Measurements from ENCODE around the gene NFIA. TPM values are rescaled to one million over a fixed set of nuclear protein-coding genes. Genes with fewer than 3 reads are reported as not detected.

NFIA gene
- total and polyA plus RNA-seq, 9 of the 15 experiments (the other 6 are each of a cell fraction or from before 2014, with no cell fraction given), result 5.3 to 24.9 (median 9.8) TPM

DNA sequence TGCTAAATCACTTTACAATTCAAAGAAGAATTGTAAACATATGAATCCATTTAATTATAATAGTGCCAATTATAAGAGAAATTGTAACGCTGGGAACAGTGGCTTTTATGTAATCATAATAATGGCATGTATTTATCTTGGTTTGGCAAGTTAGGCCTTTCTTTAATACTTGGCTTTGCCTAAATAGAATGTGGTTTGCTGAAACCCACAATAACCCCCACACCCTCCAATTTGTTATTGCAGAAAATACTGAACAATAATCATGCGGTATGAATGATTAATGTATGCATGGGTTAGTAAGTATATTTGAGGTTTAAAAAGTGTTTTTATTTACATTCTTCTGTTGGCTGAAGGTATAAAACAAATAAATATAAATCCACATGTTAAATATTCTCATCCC, 138.2 kb downstream of the NFIA start:
- POLR2A ChIA-PET, result no interaction called here

More for the DNA sequence above, 138.2 kb downstream of the NFIA start:
- TF ChIP-seq ZBTB7A (IDR thresholded peaks at IDR 0.05; ENCODE audit: borderline replicate concordance, control insufficient read depth, low read depth, low read length) (no peak), TAF1 (IDR thresholded peaks at IDR 0.05; ENCODE audit: control insufficient read depth, extremely low read depth, insufficient read depth, low read length, severe bottlenecking) (no peak), ZBTB9 (CRISPR knock-in tag; IDR thresholded peaks at IDR 0.05) (no peak), RB1 (IDR thresholded peaks at IDR 0.05; ENCODE audit: low read depth) (no peak)
- TF ChIP-seq, protein P1, sequence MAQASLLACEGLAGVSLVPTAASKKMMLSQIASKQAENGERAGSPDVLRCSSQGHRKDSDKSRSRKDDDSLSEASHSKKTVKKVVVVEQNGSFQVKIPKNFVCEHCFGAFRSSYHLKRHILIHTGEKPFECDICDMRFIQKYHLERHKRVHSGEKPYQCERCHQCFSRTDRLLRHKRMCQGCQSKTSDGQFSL (CRISPR knock-in tag; IDR thresholded peaks at IDR 0.05), result no peak
- TF ChIP-seq, protein P1 (tag; IDR thresholded peaks at IDR 0.05), result no peak
- no TSS peak for BruUV-seq (replicated peaks)
- Histone ChIP-seq H3K27me3 (ENCODE audit: control insufficient read depth in 2 of 2, insufficient read depth in 2 of 2, low read length in 2 of 2) (no peaks in the 10 kb centered on the region), H3K79me2 (ENCODE audit: control insufficient read depth, insufficient read depth, low read length) (peaks cover 27% of the 10 kb centered on the region), H3K9me1 (ENCODE audit: control insufficient read depth, insufficient read depth, low read length) (no peaks in the 10 kb centered on the region), H3K9me3 (replicated peaks; ENCODE audit: control insufficient read depth, insufficient read depth, low read depth, low read length) (peaks cover 7% of the 10 kb centered on the region; the same call in 1 of the 2 replicates), H3K27ac (ENCODE audit: extremely low read depth, low read depth, low read length) (no peak overlapping the region), H4K20me1 (replicated peaks; ENCODE audit: control insufficient read depth, insufficient read depth, low read length) (no peaks in the 10 kb centered on the region), H2AFZ (ENCODE audit: low read depth, low read length) (no peak overlapping the region), H3K9ac (ENCODE audit: insufficient read depth in 1 of 2, low read depth in 2 of 2, low read length in 2 of 2) (no peak overlapping the region), H3K4me3 (no peak overlapping the region), H3K4me2 (ENCODE audit: insufficient read depth, low read length) (no peak overlapping the region), H3K4me1 (replicated peaks in 1 of 2; ENCODE audit: control insufficient read depth in 2 of 2, insufficient read depth in 2 of 2, low read length in 2 of 2) (no peaks in the 10 kb centered on the region), H3K36me3 (ENCODE audit: control insufficient read depth, insufficient read depth, low read length) (peaks cover 2% of the 10 kb centered on the region; the same call in 1 of the 3 replicates)
- DNase-seq (ENCODE audit: extremely low read depth in 1 of 4, low spot score in 3 of 4) (no peak), FAIRE-seq (no peak), ATAC-seq (no peak)
- WGBS (ENCODE audit: insufficient coverage, low coverage, missing lambda C conversion rate), result 66% methylated on average over 2 of the region's 2 CpGs
- in situ Hi-C loops (cut with MboI), result no loop called here
- CTCF ChIA-PET (ENCODE audit: low intra/inter-chr PET ratio), result no interaction called here
- intact Hi-C loops (cut with micrococcal nuclease), result no loop called here
